Testis (tissue), 2 donors: ENCODE results near the gene TRIM71.

ENCODE experiments used
- POLR2A ChIP-seq: fragments of 450-650 bp; IDR thresholded peaks from one replicate; pipeline ENCODE4 v1.6.1; 2017; ENCODE audit warnings: antibody characterized with exemption, mild to moderate bottlenecking, moderate library complexity
- TF ChIP-seq, protein P1 (sequence below), 3 experiments: fragments of 450-650 bp in 2 of 3; fragments of 200-600 bp in 1 of 3; sonication (generic) in 1 of 3; IDR thresholded peaks; one replicate each; pipeline ENCODE4 v1.5.1; 2016 to 2019; ENCODE audit warnings: antibody characterized with exemption in 3 of 3, mild to moderate bottlenecking in 2 of 3, moderate library complexity in 1 of 3

DNA sequence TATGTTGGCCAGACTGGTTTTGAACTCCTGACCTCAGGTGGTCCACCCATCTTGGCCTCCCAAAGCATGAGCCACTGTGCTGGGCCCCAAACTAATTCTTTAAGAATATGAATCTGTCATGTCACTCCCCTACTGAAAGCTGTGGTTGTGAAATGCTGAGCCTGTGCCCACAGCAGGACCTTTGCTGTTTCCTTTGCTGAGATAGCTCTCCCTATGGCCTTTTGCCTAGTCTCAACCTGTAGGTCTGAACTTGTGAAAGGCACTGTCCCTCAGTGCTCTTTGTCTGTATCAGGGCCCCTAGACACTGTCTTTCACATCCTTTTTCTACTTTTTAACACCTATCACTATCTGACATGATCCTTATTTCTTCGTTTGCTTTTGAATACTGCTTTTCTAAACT is 70.9 kb downstream of the TRIM71 start:
- TF ChIP-seq, protein P1, sequence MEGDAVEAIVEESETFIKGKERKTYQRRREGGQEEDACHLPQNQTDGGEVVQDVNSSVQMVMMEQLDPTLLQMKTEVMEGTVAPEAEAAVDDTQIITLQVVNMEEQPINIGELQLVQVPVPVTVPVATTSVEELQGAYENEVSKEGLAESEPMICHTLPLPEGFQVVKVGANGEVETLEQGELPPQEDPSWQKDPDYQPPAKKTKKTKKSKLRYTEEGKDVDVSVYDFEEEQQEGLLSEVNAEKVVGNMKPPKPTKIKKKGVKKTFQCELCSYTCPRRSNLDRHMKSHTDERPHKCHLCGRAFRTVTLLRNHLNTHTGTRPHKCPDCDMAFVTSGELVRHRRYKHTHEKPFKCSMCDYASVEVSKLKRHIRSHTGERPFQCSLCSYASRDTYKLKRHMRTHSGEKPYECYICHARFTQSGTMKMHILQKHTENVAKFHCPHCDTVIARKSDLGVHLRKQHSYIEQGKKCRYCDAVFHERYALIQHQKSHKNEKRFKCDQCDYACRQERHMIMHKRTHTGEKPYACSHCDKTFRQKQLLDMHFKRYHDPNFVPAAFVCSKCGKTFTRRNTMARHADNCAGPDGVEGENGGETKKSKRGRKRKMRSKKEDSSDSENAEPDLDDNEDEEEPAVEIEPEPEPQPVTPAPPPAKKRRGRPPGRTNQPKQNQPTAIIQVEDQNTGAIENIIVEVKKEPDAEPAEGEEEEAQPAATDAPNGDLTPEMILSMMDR (IDR thresholded peaks at IDR 0.05): no peak
- no peak for TF ChIP-seq POLR2A
